ENCODE data around the gene STX12. TPM values are rescaled to one million over a fixed set of nuclear protein-coding genes. Genes with fewer than 3 reads are reported as not detected.

Gene STX12
- total and polyA plus RNA-seq, 2 of the 4 experiments (the other 2 are of a cell fraction): 28.6 to 54.8 TPM

DNA sequence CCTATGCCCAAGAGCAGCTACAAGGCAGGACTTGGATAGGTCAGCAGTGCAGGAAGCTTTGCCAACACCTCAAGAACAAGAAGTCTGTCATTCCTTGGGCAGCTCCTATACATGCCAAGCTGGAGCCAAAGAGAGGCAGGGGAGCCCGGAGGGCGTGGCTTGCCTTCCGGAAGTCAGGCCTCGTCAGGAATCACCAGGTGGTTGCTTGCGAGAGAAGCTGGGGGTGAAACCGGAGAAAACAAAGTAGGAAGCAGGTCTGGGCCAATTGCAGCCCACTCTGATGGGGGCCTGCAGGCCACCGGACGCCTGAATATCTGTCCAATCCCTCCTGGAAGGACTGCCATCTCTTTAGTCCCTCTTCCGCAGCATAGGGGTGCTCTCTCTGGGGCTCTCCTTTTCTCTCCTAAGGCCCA lies 48.1 kb upstream of the STX12 start:
- Histone ChIP-seq H2BK120ac (ENCODE audit: low read depth, low read length) (no peak overlapping the region), H3K4me1 (ENCODE audit: control insufficient read depth, insufficient read depth, low read length) (no peaks in the 10 kb centered on the region), H4K20me1 (ENCODE audit: insufficient read depth, low read length) (no peaks in the 10 kb centered on the region), H2AFZ (replicated peaks; ENCODE audit: low read length, poor library complexity) (peak overlapping the region; percentile 93), H3K27ac (ENCODE audit: insufficient read depth, low read length) (no peak overlapping the region), H3K9me3 (ENCODE audit: control insufficient read depth, insufficient read depth, low read length) (no peaks in the 10 kb centered on the region), H2BK20ac (ENCODE audit: low read depth, low read length) (no peak overlapping the region), H3K23ac (ENCODE audit: low read depth, low read length) (no peak overlapping the region), H4K91ac (ENCODE audit: insufficient read depth, low read depth, low read length) (no peak overlapping the region), H3K4me2 (ENCODE audit: low read depth, low read length) (peak overlapping the region; percentile 82), H3K9me1 (ENCODE audit: insufficient read depth, low read length) (no peaks in the 10 kb centered on the region), H4K8ac (ENCODE audit: low read depth in 2 of 2, low read length in 2 of 2) (peak overlapping the region; percentile 64 to 83), H2BK15ac (ENCODE audit: low read depth, low read length) (no peak overlapping the region), H3K79me1 (ENCODE audit: low read depth in 1 of 2, low read length in 2 of 2) (peaks cover 4 to 9% of the 10 kb centered on the region in 2 experiments; a peak in 2 of 4 replicates), H2BK5ac (ENCODE audit: low read depth, low read length, poor library complexity, severe bottlenecking) (no peak overlapping the region), H4K5ac (ENCODE audit: low read depth, low read length) (peak overlapping the region; percentile 56), H3K36me3 (ENCODE audit: control insufficient read depth, insufficient read depth, low read length) (no peaks in the 10 kb centered on the region), H3K14ac (replicated peaks; ENCODE audit: low read depth, low read length) (no peak overlapping the region), H3K18ac (ENCODE audit: low read depth, low read length) (no peak overlapping the region), H3K4ac (ENCODE audit: low read depth, low read length) (0 out of 2 replicates have a peak overlapping the region, but pooled peaks have one; percentile 38), H3K9ac (ENCODE audit: low read depth, low read length) (no peak overlapping the region), H2AK5ac (ENCODE audit: low read depth, low read length) (no peak overlapping the region), H2AK9ac (replicated peaks; ENCODE audit: low read depth, low read length, poor library complexity) (peak overlapping the region; percentile 13), H3K4me3 (ENCODE audit: insufficient read depth, low read depth, low read length) (0 out of 2 replicates have a peak overlapping the region, but pooled peaks have one; percentile 42), H3K56ac (ENCODE audit: extremely low read depth, insufficient read depth, low read length) (no peak overlapping the region), H3K27me3 (ENCODE audit: control insufficient read depth, insufficient read depth, low read length) (peaks cover 8% of the 10 kb centered on the region)
- DNase-seq: no peak
- ChIA-PET CTCF (interaction anchor here (0.6 to 1.5 kb wide), 9 partner anchors 12 to 438 kb away, joined by 3 to 8 read pairs (median 4); partner anchors contain the start of genes IFI6 and STX12), POLR2A (ENCODE audit: unreplicated experiment) (interaction anchor here (0.6 to 1.6 kb wide), 5 partner anchors 48 to 106 kb away, joined by 3 to 11 read pairs (median 3); partner anchors contain the start of genes IFI6, PPP1R8 and STX12)
- in situ Hi-C loops (cut with MboI; ENCODE audit: low sequenced_read_pairs): no loop called here
- dilution Hi-C loops (cut with HindIII; ENCODE audit: low sequenced_read_pairs, unreplicated experiment): no loop called here
- ATAC-seq (ENCODE audit: low read depth): no peak
- WGBS, 2 experiments (ENCODE audit: extremely low coverage in 2 of 2, insufficient read length in 1 of 2): 87% methylated on average over 8 of the region's 9 CpGs; no CpG with 5 or more reads in 1 of the 2 experiments
- intact Hi-C loops (cut with micrococcal nuclease): loop anchor here (5.0 kb wide), 1 partner anchor 107 kb away; the partner anchor contains the start of gene PPP1R8
- TF ChIP-seq RCOR1 (IDR thresholded peaks at IDR 0.05; ENCODE audit: insufficient replicate concordance, low read length) (no peak), MXI1 (IDR thresholded peaks at IDR 0.05; ENCODE audit: borderline replicate concordance, low read depth, low read length) (no peak), FOS (IDR thresholded peaks at IDR 0.05; ENCODE audit: low read depth, low read length) (no peak), BHLHE40 (IDR thresholded peaks at IDR 0.05; ENCODE audit: low read depth, low read length) (no peak), MAZ (IDR thresholded peaks at IDR 0.05; ENCODE audit: borderline replicate concordance, low read depth, low read length) (no peak), SMC3 (IDR thresholded peaks at IDR 0.05; ENCODE audit: low read depth, low read length) (no peak), CHD1 (IDR thresholded peaks at IDR 0.05; ENCODE audit: low read depth, low read length) (no peak), RFX5 (IDR thresholded peaks at IDR 0.05; ENCODE audit: low read depth, low read length) (no peak), MAFK (IDR thresholded peaks at IDR 0.05; ENCODE audit: low read depth, low read length) (no peak)
- TF ChIP-seq, protein P1, sequence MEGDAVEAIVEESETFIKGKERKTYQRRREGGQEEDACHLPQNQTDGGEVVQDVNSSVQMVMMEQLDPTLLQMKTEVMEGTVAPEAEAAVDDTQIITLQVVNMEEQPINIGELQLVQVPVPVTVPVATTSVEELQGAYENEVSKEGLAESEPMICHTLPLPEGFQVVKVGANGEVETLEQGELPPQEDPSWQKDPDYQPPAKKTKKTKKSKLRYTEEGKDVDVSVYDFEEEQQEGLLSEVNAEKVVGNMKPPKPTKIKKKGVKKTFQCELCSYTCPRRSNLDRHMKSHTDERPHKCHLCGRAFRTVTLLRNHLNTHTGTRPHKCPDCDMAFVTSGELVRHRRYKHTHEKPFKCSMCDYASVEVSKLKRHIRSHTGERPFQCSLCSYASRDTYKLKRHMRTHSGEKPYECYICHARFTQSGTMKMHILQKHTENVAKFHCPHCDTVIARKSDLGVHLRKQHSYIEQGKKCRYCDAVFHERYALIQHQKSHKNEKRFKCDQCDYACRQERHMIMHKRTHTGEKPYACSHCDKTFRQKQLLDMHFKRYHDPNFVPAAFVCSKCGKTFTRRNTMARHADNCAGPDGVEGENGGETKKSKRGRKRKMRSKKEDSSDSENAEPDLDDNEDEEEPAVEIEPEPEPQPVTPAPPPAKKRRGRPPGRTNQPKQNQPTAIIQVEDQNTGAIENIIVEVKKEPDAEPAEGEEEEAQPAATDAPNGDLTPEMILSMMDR (conservative IDR thresholded peaks at IDR 0.05; ENCODE audit: low read depth, low read length): no peak
- TF ChIP-seq, protein P2, sequence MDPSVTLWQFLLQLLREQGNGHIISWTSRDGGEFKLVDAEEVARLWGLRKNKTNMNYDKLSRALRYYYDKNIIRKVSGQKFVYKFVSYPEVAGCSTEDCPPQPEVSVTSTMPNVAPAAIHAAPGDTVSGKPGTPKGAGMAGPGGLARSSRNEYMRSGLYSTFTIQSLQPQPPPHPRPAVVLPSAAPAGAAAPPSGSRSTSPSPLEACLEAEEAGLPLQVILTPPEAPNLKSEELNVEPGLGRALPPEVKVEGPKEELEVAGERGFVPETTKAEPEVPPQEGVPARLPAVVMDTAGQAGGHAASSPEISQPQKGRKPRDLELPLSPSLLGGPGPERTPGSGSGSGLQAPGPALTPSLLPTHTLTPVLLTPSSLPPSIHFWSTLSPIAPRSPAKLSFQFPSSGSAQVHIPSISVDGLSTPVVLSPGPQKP (IDR thresholded peaks at IDR 0.05; ENCODE audit: borderline replicate concordance, low read depth, low read length): no peak
- TF ChIP-seq, protein P3, sequence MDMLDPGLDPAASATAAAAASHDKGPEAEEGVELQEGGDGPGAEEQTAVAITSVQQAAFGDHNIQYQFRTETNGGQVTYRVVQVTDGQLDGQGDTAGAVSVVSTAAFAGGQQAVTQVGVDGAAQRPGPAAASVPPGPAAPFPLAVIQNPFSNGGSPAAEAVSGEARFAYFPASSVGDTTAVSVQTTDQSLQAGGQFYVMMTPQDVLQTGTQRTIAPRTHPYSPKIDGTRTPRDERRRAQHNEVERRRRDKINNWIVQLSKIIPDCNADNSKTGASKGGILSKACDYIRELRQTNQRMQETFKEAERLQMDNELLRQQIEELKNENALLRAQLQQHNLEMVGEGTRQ (IDR thresholded peaks at IDR 0.05; ENCODE audit: low read depth, low read length): no peak
- no TSS peak for BruUV-seq (replicated peaks)

All from IMR-90 (cell line).